ENCODE measurements around the gene COG8.

DNA sequence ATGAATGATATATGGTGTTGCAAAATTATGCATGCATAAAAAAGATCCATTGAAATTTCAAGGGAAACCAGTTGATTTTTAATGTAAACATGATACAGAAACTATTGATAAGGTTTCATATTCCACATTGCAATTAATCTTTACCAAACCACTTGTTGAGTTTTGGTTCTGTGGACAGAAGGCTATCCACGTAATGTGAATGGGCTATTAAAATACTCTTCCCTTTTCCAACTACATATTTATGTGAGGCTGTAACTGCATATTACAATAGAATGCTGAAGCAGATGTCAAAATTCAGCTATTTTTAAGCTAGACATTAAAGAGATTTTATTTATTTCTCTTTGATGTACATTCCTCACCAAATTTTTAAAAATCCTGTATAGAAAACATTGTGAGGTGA, 62.0 kb downstream of the COG8 start:
- TF ChIP-seq EP300 (IDR thresholded peaks at IDR 0.05), result no peak
- TF ChIP-seq, protein P1, sequence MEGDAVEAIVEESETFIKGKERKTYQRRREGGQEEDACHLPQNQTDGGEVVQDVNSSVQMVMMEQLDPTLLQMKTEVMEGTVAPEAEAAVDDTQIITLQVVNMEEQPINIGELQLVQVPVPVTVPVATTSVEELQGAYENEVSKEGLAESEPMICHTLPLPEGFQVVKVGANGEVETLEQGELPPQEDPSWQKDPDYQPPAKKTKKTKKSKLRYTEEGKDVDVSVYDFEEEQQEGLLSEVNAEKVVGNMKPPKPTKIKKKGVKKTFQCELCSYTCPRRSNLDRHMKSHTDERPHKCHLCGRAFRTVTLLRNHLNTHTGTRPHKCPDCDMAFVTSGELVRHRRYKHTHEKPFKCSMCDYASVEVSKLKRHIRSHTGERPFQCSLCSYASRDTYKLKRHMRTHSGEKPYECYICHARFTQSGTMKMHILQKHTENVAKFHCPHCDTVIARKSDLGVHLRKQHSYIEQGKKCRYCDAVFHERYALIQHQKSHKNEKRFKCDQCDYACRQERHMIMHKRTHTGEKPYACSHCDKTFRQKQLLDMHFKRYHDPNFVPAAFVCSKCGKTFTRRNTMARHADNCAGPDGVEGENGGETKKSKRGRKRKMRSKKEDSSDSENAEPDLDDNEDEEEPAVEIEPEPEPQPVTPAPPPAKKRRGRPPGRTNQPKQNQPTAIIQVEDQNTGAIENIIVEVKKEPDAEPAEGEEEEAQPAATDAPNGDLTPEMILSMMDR (IDR thresholded peaks at IDR 0.05), result no peak
- TF ChIP-seq POLR2AphosphoS5 (IDR thresholded peaks at IDR 0.05), result no peak
